ENCODE results near the gene NAA50. TPM values are rescaled to one million over a fixed set of nuclear protein-coding genes. Genes with fewer than 3 reads are reported as not detected.

Gene NAA50
- total RNA-seq, result 44.4 TPM

GRCh38 chr3:113745756-113746547 lies at the start of gene NAA50:
NAA50 (minus strand) TSS chr3:113746249; CDS start chr3:113745949, 300 bp downstream.

GRCh38 chr3:113746548-113747282 lies 666 bp upstream of the NAA50 start, which contains the start of gene ATP6V1A:
ATP6V1A (plus strand) TSS chr3:113747035; CDS start chr3:113778754, 31,719 bp downstream.

GRCh38 chr3:113695786-113696645 lies 50.0 kb downstream of the NAA50 start, which contains the start of gene USF3:
USF3 (minus strand) TSS chr3:113696642; CDS start chr3:113674878, 21,764 bp downstream.

Other genes starting within 250 kb of the NAA50 start
- 16.9 TPM for gene SPICE1, start 231.1 kb downstream of the NAA50 start, total RNA-seq
- gene SIDT1, start 213.7 kb downstream of the NAA50 start, total RNA-seq, result 4.7 TPM
- gene USF3, start 49.6 kb downstream of the NAA50 start, total RNA-seq, result 26.3 TPM
- 113 TPM for gene ATP6V1A, start 786 bp upstream of the NAA50 start, total RNA-seq
- 13.1 TPM for gene GRAMD1C, start 92.5 kb upstream of the NAA50 start, total RNA-seq
- 18.8 TPM for gene ZDHHC23, start 201.8 kb upstream of the NAA50 start, total RNA-seq

All from parietal lobe (tissue), 1 donor.